HS-27A (cell line): ENCODE results near the gene TMEM17.

Experiments used
- DNase-seq: peaks from one replicate; pipeline ENCODE4 v3.0.0-alpha.2; 2012; ENCODE audit warnings: low read depth, missing footprints

The TMEM17 gene

GRCh38 chr2:62455957-62456692, 49.9 kb downstream of the TMEM17 start:
- DNase-seq = no peak

DNA sequence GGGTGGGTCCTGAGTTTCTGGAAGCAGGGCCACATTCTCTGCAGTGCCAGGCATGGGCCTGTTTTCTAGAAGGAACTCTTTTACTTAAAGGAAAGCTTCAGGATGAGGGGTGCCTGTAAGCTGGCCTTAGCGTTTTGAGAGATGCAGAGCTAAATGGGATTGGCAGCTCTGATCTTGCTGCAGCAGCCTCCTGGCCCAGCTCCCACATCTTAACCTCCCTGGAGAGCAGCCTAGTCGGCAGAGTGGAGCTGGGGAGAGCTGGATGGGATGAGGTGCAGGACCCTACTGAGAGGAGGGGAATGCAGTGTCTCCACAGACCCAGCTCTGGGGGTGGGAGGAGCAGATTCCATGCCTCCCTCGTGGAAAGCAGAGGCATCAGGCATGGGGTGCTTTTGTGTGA, 52.0 kb downstream of the TMEM17 start:
- no peak for DNase-seq

DNA sequence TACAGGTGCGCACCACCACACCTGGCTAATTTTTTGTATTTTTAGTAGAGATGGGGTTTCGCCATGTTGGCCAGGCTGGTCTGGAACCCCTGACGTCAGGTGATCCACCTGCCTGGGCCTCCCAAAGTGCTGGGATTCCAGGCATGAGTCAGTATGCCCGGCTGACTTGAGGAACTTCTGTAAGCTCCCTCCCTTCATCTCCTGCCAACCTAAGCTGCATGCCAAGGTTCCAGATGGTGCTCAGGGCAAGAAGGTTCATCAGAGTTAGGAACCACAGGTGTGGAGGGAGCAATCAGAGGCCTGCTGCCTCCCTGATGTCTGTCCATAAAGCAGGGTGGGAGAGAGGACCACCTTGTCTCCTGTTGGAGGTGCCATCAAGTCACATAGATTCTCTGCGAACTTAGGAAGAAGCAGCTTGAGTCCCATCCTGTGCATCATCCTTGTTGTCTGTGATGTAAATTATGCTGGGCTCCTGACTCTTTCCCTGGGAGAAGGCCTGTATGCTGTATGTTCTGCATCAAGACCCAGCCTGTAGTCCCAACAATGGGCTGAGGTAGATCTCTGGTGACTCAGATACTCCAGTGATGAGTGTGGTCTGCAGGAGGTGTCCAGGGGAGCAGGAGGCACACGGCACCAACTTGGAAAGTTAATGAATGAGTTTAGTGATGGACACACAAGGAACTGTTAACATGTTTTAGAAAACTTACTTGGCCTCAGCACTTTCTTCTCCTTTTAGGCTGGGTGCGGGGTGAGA, 53.1 kb downstream of the TMEM17 start:
- DNase-seq = no peak

DNA sequence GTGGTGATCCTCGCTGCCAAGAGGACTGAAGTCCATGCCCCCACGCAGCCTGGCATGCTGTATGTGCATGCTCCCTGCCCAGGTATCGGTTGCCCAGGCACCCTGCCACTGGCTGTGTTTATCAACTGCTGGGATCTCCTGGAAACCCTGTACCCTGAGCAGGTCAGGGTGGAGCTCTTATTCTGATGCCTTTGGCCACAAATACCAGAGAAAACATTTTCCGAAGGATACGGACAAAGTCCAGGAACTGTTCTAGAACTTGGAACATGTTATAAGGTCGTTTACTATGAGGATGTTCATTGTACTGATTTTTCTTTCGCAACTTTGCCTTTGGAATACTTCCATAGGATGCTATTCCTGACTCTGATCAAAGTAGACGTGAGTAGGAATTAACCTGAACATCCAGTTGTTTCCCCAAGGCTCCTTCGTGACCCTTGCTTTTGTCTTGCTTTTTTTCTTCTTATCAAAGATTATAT, 55.2 kb downstream of the TMEM17 start:
- no peak for DNase-seq
